ENCODE results near the gene ODC1. TPM values are rescaled to one million over a fixed set of nuclear protein-coding genes. Genes with fewer than 3 reads are reported as not detected.

ODC1 gene
- total and polyA plus RNA-seq, 2 of the 4 experiments (the other 2 are of a cell fraction) = 117 to 204 TPM

DNA sequence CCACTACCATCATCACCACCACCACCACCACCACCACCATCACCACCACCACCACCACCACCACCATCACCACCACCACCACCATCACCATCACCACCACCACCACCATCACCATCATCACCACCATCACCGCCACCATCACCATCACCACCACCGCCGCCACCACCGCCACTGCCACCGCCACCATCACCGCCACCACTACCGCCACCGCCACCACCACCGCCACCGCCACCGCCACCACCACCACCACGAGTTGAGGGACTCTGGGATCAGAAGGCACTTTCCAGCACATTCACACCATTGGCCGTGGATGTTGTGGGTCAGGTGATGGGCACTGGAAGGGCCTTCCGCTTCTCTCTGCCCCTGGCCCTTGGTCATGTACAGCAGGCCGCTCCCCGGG, 48.8 kb downstream of the ODC1 start:
- Histone ChIP-seq H3K9me3 (ENCODE audit: control insufficient read depth, insufficient read depth, low read length) (no peaks in the 10 kb centered on the region), H3K4me2 (ENCODE audit: low read depth, low read length) (no peak overlapping the region), H2AK9ac (replicated peaks; ENCODE audit: low read depth, low read length, poor library complexity) (no peak overlapping the region), H3K23ac (ENCODE audit: low read depth, low read length) (no peak overlapping the region), H3K27ac (ENCODE audit: insufficient read depth, low read length) (no peak overlapping the region), H3K36me3 (ENCODE audit: control insufficient read depth, insufficient read depth, low read length) (peaks cover 3% of the 10 kb centered on the region; the same call in 1 of the 2 replicates), H2BK15ac (ENCODE audit: low read depth, low read length) (no peak overlapping the region), H4K20me1 (ENCODE audit: insufficient read depth, low read length) (peaks cover 10% of the 10 kb centered on the region; the same call in 1 of the 2 replicates), H3K4ac (ENCODE audit: low read depth, low read length) (no peak overlapping the region), H3K79me1 (ENCODE audit: low read depth in 1 of 2, low read length in 2 of 2) (peaks cover 0 to 12% of the 10 kb centered on the region in 2 experiments; a peak in 2 of 4 replicates), H2BK120ac (ENCODE audit: low read depth, low read length) (no peak overlapping the region), H3K9ac (ENCODE audit: low read depth, low read length) (no peak overlapping the region), H3K4me3 (ENCODE audit: insufficient read depth, low read depth, low read length) (no peak overlapping the region), H3K14ac (replicated peaks; ENCODE audit: low read depth, low read length) (no peak overlapping the region), H3K18ac (ENCODE audit: low read depth, low read length) (no peak overlapping the region), H4K8ac (ENCODE audit: low read depth in 2 of 2, low read length in 2 of 2) (no peak overlapping the region), H2AK5ac (ENCODE audit: low read depth, low read length) (no peak overlapping the region), H3K27me3 (ENCODE audit: control insufficient read depth, insufficient read depth, low read length) (no peaks in the 10 kb centered on the region), H2BK5ac (ENCODE audit: low read depth, low read length, poor library complexity, severe bottlenecking) (no peak overlapping the region), H4K5ac (ENCODE audit: low read depth, low read length) (no peak overlapping the region), H3K9me1 (ENCODE audit: insufficient read depth, low read length) (peaks cover 9% of the 10 kb centered on the region), H3K4me1 (ENCODE audit: control insufficient read depth, insufficient read depth, low read length) (peaks cover 6% of the 10 kb centered on the region; the same call in 1 of the 2 replicates), H3K56ac (ENCODE audit: extremely low read depth, insufficient read depth, low read length) (no peak overlapping the region), H4K91ac (ENCODE audit: insufficient read depth, low read depth, low read length) (no peak overlapping the region), H2AFZ (replicated peaks; ENCODE audit: low read length, poor library complexity) (no peak overlapping the region), H2BK20ac (ENCODE audit: low read depth, low read length) (no peak overlapping the region)
- dilution Hi-C loops (cut with HindIII; ENCODE audit: low sequenced_read_pairs, unreplicated experiment) = no loop called here
- no peak for TF ChIP-seq MAZ (IDR thresholded peaks at IDR 0.05; ENCODE audit: borderline replicate concordance, low read depth, low read length)
- no peak for TF ChIP-seq RCOR1 (IDR thresholded peaks at IDR 0.05; ENCODE audit: insufficient replicate concordance, low read length)
- TF ChIP-seq, protein P1, sequence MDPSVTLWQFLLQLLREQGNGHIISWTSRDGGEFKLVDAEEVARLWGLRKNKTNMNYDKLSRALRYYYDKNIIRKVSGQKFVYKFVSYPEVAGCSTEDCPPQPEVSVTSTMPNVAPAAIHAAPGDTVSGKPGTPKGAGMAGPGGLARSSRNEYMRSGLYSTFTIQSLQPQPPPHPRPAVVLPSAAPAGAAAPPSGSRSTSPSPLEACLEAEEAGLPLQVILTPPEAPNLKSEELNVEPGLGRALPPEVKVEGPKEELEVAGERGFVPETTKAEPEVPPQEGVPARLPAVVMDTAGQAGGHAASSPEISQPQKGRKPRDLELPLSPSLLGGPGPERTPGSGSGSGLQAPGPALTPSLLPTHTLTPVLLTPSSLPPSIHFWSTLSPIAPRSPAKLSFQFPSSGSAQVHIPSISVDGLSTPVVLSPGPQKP (IDR thresholded peaks at IDR 0.05; ENCODE audit: borderline replicate concordance, low read depth, low read length) = no peak
- TF ChIP-seq POLR2A (IDR thresholded peaks at IDR 0.05; ENCODE audit: low read depth, low read length) = no peak
- TF ChIP-seq BHLHE40 (IDR thresholded peaks at IDR 0.05; ENCODE audit: low read depth, low read length) = no peak
- TF ChIP-seq FOS (IDR thresholded peaks at IDR 0.05; ENCODE audit: low read depth, low read length) = no peak
- no peak for TF ChIP-seq RAD21 (IDR thresholded peaks at IDR 0.05; ENCODE audit: low read length)
- no peak for TF ChIP-seq MXI1 (IDR thresholded peaks at IDR 0.05; ENCODE audit: borderline replicate concordance, low read depth, low read length)
- TF ChIP-seq MAFK (IDR thresholded peaks at IDR 0.05; ENCODE audit: low read depth, low read length) = no peak
- no peak for TF ChIP-seq CTCF (conservative IDR thresholded peaks at IDR 0.05; ENCODE audit: low read depth, low read length)
- TF ChIP-seq CHD1 (IDR thresholded peaks at IDR 0.05; ENCODE audit: low read depth, low read length) = no peak
- no peak for TF ChIP-seq RFX5 (IDR thresholded peaks at IDR 0.05; ENCODE audit: low read depth, low read length)
- no peak for TF ChIP-seq NFE2L2 (IDR thresholded peaks at IDR 0.05; ENCODE audit: low read depth, low read length)
- 100% methylated on average over 2 of the region's 16 CpGs; no CpG with 5 or more reads in 1 of the 2 experiments for WGBS, 2 experiments (ENCODE audit: extremely low coverage in 2 of 2, insufficient read length in 1 of 2)
- intact Hi-C loops (cut with micrococcal nuclease) = no loop called here
- ChIA-PET CTCF (no interaction called here), POLR2A (ENCODE audit: unreplicated experiment) (no interaction called here)
- no TSS peak for BruUV-seq (replicated peaks)
- ATAC-seq (ENCODE audit: low read depth) (no peak), DNase-seq (no peak)
- in situ Hi-C loops (cut with MboI; ENCODE audit: low sequenced_read_pairs) = no loop called here

Data from IMR-90 (cell line).